GM12873 (cell line): ENCODE measurements around the gene SAMD15.

Experiments
- CTCF ChIP-seq: IDR thresholded peaks from 2 replicates; pipeline ENCODE4 v1.5.1; 2012; ENCODE audit warnings: low read depth, mild to moderate bottlenecking, moderate library complexity, low read length, control low read depth; ENCODE audit not compliant: insufficient read depth; ENCODE audit errors: missing control alignments

The SAMD15 gene

GRCh38 chr14:77376771-77377501, at the start of gene SAMD15, which contains the start of gene TMED8:
Gene SAMD15 (plus strand): TSS chr14:77377379. CDS start chr14:77377419, 40 bp downstream.
Gene TMED8 (minus strand): TSS chr14:77377094. CDS start chr14:77377053, 41 bp downstream.
- TF ChIP-seq CTCF, result peak; percentile 13

GRCh38 chr14:77329872-77330271, 47.3 kb upstream of the SAMD15 start:
- TF ChIP-seq CTCF, result no peak

- no peak for TF ChIP-seq CTCF
Measured at GRCh38 chr14:77335576-77335975, 41.6 kb upstream of the SAMD15 start.

- no peak for TF ChIP-seq CTCF
Measured at GRCh38 chr14:77337880-77338279, 39.3 kb upstream of the SAMD15 start.

- TF ChIP-seq CTCF, result no peak
Measured at GRCh38 chr14:77338302-77338701, 38.9 kb upstream of the SAMD15 start.

GRCh38 chr14:77339407-77339806, 37.8 kb upstream of the SAMD15 start:
- TF ChIP-seq CTCF, result no peak

GRCh38 chr14:77340389-77340788, 36.8 kb upstream of the SAMD15 start:
- TF ChIP-seq CTCF, result no peak
